H1 (cell line): Measurements from ENCODE around the gene COL4A3. TPM values are rescaled to one million over a fixed set of nuclear protein-coding genes. Genes with fewer than 3 reads are reported as not detected.

Experiments
- CBX5 ChIP-seq: fragments of 300-800, 300-1000 bp; sonication (generic); IDR thresholded peaks from 2 replicates; pipeline ENCODE4 v1.7.1; 2016; ENCODE audit warnings: antibody characterized with exemption, low read length, low read depth
- CBX8 ChIP-seq: fragments of 300-800, 300-1000 bp; sonication (generic); IDR thresholded peaks from 2 replicates; pipeline ENCODE4 v1.7.1; 2016; ENCODE audit warnings: low read depth, low read length, borderline replicate concordance
- CHD2 ChIP-seq: IDR thresholded peaks from 2 replicates; pipeline ENCODE4 v1.6.1; 2012; ENCODE audit warnings: low read length, improper control_type of control experiment
- SP4 ChIP-seq: IDR thresholded peaks from 2 replicates; pipeline ENCODE4 v1.6.1; 2012; ENCODE audit warnings: low read length, inconsistent platforms
- polyA plus RNA-seq, 7 experiments: library from polyadenylated mRNA; depleted of rRNA in 3 of 7; stranded (reverse) in 5 of 7; unstranded in 2 of 7; fragments of >200 nt in 5 of 7; fragments of 200-250 nt in 2 of 7; gene quantifications; 1 replicate in 5 of 7; 2 replicates in 1 of 7; 4 replicates in 1 of 7; pipeline versions ENCODE4 v1.2.1 to v1.2.3, GENCODE V29; 2011 to 2013; ENCODE audit warnings: missing spikeins in 2 of 7, mixed read lengths in 2 of 7
- total RNA-seq: library from RNA; stranded (reverse); fragmentation: NEBNext Ultra II Directional; extraction: Animal tissue kit (Norgen Biotek cat#: 25700); gene quantifications from 2 replicates; pipeline ENCODE4 v1.2.1, GENCODE V29; 2021

The COL4A3 gene
- total and polyA plus RNA-seq, 2 of the 8 experiments (the other 6 are each of a cell fraction or from before 2014, with no cell fraction given) = 0.12 to 0.17 TPM

DNA sequence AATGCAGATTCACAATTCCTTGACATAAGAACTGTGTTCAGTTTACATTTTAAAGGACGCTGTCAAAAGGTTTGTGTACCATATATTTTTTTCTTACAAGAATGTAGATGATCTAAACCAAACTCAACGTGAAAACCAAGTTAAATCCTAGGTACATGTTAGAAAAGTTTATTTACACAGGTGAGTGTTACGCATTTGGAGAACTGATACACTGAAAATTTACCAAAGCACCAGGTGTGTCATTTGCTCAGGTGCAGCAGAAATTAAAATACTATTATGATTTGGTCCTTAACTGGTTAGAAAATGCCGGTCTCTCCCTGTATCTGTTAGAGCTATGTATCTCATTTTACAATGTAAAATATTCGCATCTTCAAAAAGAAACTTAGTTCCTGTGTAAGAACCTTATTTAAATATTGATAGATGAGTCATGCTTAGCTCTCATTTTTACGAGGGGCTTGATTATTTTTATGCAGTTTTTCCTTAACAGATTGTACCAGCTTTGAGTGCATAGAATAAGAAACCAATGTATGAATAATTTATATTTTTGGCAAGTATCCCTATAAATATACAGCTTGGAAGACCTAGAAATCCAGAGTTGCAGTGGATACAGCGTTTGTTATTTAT, 185.7 kb downstream of the COL4A3 start (continued):
- TF ChIP-seq SP4 (no peak), CBX8 (no peak), CBX5 (no peak), CHD2 (no peak)
